ENCODE data around the gene CDHR3.
"Not testable (repeated sequence)": the region's sequence is repeated elsewhere in the genome, so short reads cannot be mapped to it uniquely, and the experiment has no call there.

GRCh38 chr7:105955651-105956466 lies 7.2 kb upstream of the CDHR3 start:
- TF ChIP-seq CTCF, EZH2phosphoT487 (IDR thresholded peaks at IDR 0.05): not testable (repeated sequence)

All from neural progenitor cell (in vitro differentiated cells).